GM19238 (cell line): ENCODE measurements around the gene KLF14.
"Not testable (repeated sequence)": the region's sequence is repeated elsewhere in the genome, so short reads cannot be mapped to it uniquely, and the experiment has no call there.

Experiments used
- DNase-seq: peaks from one replicate; pipeline ENCODE4 v3.0.0; 2011; ENCODE audit warnings: low spot score; ENCODE audit not compliant: insufficient read length

Gene KLF14

DNA sequence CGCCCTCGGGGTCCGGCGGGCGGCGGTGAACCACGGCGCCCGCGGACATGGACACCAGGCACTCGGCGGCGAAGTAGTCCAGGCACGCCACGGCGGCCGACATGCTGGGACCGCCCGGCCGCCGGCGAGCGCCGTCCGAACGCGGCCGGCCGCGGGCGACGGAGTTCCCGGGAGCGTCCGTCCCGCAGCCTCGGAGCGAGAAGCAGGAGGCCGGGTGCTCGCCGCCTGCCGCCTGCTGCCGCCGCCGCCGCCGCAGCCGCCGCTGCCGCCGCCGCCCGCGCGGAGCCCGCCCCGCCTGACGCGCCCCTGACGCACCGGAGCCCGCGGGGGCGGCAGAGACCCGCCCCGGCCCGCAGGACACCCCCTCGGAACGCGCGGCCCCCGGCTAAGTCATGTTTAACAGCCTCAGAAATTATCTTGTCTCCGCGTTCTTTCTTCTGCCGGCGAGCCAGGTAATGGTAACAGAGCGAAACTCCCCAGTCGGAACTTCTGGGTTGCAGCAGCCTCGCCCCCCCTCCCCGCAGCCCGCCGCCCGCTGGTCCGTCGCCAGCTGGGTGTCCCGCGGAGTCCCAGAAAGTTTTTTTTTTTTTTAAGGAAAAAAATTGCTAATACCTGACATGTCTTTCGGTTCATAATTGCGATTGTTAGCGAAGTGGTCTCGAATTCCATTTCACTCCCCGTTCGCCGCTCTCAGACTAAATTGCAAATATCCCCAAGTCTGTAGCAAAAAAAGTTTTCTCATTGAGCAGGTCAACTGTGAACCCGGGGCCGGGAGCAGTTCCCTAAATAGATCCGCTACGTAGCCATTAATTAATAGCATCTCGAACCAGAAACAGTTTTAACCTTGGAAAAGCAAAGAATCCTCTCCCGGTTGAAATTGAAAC, at the start of gene KLF14:
Gene KLF14 (minus strand): TSS at position 277 of the 884 bp plus-strand sequence. CDS start 174 bp downstream, at position 103.
- DNase-seq = peak; percentile 45

DNA sequence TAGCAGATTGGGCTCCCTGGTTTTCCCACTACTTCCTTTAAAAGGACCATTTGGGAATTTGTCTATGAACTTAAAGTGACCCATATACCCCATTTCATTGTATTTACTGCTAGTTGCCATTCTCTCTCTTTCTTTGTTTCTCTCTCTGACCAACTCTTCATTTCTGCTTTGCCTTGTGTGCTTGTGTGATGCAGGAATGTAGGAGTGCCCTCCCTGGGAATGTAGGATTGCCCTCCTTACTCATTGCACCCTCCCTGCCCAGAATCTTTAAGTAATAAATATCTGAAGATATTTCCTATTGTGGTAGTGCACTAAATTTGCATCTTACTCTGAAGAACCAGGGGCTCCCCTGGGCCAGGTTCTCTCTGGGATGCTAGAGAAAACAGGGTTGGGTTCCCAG, 47.3 kb upstream of the KLF14 start:
- DNase-seq = no peak

DNA sequence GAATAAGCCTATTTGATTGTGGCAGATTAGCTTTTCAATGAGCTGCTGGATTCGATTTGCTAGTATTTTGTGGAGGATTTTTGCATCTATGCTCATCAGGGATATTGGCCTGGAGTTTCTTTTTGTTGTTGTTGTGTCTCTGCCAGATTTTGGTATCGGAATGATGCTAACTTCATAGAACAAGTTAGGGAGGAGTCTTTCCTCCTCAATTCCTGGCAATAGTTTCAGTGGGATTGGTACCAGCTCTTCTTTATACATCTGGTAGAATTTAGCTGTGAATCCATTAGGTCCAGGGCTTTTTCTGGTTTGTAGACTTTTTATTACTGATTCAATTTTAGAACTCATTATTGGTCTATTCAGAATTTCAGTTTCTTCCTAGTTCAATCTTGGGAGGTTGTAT, 43.4 kb upstream of the KLF14 start:
- no peak for DNase-seq

DNA sequence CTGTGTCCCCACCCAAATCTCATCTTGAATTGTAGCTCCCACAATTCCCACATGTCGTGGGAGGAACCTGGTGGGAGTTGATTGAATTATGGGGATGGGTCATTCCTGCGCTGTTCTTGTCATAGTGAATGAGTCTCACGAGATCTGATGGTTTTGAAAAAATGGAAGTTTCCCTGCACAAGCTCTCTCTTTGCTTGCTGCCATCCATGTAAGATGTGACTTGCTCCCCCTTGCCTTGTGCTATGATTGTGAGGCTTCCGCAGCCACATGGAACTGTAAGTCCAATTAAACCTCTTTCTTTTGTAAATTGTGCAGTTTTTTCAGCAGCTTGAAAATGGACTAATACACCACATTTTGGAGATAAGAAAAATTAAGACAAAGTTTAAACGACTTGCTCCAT, 38.4 kb upstream of the KLF14 start:
- DNase-seq = not testable (repeated sequence)

DNA sequence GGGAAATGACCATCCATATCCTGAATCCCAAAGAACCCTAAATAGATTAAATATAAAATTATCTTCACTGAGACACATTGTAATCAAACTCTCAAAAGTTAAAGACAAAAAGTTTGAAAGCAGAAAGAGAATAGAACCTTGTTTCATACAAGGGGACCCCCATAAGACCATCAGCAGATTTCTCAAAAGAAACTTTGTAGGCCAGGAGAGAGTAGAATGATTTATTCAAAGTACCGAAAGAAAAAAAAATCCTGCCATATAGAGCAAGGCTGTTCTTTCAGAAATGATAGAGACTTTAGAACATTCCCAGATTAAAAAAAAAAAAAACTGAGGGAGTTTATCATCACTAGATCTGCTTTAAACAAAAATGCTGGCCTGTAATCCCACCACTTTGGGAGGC, 34.8 kb upstream of the KLF14 start:
- DNase-seq = no peak

DNA sequence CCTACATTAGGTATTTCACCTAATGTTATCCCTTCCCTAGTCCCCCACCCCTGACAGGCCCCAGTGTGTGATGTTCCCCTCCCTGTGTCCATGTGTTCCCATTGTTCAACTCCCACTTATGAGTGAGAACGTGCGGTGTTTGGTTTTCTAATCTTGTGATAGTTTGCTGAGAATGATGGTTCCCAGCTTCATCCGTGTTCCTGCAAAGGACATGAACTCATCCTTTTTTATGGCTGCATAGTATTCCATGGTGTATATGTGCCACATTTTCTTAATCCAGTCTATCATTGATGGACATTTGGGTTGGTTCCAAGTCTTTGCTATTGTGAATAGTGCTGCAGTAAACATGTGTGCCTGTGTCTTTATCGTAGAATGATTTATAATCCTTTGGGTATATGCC, 30.6 kb upstream of the KLF14 start:
- DNase-seq = not testable (repeated sequence)

DNA sequence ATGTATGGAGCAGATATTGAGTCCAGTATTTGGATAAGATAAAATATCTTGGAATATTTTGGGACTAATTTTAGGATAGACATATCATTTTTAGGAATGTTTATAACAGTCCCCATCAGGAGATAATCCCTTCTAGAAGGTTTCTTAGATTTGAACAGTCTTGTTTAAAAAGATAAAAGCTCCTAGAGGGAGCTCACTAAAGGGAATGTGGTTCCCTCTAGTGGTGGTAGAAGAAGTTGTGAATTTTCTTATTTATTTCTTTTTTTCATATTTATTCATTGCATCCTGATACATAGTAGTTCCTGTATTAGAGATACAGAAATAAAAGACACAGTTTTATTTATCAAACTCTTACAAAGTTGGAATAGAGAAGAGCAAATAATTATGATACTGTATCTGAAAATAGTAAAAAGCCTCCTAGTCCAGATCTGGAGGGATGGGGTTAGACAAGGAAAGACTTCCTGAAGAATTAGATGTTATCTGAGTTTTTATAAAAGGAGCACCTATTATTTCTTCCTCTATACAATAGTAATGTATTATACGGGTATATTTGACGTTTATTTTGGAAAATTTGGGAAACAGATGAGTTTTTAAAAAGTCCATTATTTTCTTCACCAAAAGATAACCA, 24.5 kb upstream of the KLF14 start:
- peak; percentile 19 for DNase-seq

DNA sequence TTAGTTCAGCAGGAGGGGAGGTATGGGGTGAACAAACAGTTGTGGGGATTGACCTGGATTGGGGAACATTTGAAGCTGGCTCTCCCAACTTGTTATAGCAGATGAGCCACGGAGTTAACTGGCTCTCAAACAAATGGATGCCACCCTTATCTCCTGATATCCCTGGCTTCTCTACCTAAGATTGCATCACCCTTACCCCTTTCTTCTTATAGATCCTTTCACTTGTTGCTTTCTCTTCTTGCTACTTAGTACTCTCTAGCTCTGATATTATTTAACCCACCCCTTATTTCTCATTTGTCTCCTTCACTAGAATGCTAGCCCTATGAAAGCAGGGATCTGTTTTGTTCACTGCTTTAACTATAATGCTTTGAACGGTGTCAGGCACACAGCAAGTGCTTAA, 22.3 kb upstream of the KLF14 start:
- DNase-seq = no peak

DNA sequence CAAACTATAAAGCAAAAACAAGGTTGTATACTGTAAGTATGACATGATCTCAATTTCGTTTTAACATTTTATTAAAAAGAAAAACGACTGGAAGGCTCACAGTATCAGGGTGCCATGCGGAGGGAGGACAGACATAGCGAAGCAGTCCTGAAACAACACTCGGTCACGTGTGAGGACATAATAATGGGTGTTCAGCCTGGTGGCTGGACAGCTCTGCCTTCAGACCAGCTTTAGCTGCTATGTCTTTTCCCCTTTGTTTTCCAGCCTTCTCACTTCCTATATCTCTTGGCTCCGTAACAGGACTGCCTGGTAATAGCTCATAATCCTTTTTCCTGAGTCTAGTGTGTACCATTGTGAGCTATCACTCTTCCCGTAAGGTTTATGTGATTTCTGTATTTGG, 18.4 kb upstream of the KLF14 start:
- no peak for DNase-seq

DNA sequence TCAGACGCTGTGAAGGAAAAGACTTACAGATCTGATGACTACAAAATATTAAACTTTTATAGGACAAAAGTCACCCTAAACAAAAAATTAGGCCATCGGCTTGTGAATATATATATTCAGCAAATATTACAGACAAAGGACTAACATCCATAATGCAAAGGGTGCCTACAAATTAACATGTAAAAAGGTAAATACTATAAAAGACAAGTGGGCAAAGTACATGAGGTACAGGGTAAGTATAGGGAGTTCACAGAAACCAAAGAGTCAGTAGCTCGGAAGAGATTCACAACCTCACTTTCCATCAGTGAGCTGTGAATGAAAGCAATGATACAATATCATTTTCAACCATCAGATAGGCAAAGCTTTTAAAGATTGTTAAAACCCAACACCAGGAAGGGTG, 16.7 kb upstream of the KLF14 start:
- DNase-seq = no peak

DNA sequence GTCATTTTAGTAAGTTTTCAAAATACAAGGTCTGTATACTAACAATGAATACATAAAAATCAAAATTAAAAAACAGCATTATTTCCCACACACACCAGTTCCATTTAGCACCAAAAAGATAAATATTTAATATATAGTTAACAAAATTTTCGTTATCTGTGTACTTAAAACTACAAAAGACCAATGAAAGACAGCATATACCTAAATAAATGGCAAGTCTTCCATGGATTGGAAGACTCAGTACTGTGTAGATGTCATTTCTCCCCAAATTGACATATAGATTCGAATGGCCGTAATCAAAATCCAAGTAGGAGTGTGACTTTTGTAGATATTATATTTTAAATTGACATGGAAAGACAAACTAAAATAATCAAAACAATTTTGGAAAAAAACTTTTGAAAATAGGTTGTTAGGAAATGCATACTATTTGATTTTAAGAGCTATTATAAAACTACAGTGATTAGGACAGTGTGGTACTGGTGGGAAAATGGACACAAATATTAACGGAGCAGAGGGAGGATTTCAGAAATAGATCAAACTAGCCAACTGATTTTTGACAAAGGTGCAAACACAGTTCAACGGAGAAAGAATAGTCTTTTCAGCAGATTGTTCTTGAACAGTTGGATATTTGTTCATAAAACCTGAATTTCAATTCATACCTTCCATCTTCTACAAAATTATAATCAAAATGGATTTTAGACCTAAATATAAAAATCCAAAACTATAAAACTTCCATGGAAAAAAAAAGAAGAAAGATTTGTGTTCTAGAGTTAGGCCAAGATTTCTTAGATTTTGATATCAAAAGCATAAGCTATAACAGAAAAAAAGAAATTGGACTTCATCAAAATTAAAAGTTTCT, 14.8 kb upstream of the KLF14 start:
- DNase-seq = no peak

DNA sequence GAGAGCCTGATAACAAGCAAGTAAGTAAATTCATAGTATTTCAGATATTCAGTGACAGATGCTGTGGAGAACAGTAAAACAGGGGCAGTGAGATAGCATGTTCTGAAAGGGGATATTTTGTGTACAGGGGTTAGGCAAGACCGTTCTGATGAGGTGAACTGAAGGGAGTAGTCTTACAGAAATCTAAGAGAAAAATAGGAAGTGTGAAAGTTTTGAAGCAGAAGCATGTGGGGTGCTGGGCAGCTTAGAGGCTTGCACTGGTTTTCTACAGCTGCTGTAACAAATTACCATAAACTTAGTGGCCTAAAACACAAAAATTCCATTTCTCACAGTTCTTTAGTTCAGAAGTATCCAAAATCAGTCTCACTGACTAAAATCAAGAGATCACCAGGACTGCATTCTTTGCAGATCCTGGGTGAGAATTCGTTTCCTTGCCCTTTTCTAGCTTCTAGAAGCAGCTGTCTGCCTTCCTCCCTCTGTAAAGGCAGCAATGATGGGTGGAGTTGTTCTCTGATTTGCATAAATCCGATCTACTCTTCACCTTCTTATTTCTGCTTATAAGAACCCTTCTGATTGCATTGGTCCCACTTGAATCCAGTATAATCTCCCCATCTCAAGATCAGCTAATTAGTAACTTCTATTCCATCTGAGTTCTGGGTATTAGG, 7.5 kb upstream of the KLF14 start:
- DNase-seq = no peak

DNA sequence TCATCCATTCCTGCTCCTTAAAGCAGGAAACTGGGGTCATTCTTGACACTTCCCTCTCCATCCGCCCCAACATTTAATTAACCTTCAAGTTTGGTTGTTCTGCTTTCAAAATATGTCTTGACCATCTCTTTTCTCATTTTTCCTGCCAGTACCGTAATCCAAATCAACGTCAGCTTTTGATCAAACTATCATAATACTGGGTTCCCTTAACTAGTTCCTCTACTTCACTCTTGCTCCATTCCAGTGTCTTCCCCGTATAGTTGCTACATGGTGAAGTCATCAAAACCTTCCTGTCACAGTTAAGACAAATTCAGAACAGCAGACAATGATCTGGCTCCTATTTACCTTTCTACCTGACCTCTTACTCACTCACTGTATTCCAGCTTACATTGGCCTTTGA, 6.6 kb upstream of the KLF14 start:
- DNase-seq = no peak

DNA sequence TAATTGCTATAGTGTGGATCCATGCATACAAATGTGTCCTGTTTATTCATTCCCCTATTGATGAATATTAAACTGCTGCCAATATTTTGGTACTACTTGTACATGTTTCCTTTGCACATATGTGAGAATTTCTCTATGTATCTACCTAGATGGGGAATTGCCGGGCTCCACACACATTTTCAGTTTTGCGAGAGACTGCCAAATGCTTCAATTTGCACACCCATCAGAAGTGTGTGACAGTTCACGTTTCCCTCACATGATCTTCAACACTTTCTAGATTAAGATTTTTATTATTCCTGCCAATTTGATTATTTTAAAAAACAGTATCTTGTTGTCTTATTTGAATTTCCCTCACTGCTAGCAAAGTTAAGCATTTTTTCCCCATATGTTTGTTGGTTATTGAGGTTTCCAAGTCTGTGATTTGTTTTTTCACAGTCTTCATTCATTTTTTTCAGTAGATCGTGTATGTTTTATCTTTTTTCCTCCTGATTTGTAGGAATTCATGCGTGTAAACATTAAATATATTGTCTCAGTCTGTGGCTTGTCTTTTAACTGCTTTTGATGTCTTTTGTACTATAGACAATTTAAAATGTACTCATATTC, 2.4 kb upstream of the KLF14 start:
- DNase-seq = no peak

DNA sequence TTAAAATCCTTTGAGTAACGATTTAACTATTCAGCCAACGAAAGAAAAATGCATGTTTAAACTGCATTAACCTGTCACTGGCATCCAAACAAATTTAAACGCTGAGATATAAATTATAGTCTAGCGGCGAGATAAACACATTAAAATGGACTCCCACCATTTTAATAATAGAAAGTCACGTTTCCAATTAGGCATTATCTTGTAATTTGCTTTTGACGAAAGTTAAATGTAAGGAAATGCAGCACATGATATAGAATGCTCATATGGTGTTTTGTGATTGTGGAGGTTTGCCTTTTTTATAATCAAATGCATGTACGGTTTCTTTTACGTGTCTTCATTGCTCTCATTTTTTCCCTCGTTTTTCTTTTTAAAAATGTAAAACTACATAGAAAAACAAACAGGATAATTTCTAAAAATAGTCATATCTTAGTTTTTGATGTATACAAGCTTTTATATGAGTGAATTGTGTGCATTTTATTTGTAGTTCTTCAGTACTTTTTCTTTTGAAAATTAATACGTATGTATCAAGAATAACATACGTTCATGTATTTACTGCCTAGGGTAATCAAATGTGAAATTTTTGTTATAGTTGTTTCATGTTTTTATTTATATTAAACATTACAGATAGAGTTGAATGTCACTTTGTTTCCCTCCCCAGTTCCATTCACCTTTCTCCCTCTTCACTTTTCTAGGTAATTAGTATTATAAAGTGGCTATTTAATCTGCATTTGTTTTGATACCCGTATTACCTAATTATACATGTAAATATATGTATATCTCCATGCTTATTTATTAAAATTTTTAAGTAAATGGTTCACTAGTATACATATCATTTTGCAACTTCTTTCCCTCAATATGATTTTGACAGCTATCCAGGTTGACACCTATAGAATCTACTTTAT, 1.1 kb upstream of the KLF14 start:
- no peak for DNase-seq

DNA sequence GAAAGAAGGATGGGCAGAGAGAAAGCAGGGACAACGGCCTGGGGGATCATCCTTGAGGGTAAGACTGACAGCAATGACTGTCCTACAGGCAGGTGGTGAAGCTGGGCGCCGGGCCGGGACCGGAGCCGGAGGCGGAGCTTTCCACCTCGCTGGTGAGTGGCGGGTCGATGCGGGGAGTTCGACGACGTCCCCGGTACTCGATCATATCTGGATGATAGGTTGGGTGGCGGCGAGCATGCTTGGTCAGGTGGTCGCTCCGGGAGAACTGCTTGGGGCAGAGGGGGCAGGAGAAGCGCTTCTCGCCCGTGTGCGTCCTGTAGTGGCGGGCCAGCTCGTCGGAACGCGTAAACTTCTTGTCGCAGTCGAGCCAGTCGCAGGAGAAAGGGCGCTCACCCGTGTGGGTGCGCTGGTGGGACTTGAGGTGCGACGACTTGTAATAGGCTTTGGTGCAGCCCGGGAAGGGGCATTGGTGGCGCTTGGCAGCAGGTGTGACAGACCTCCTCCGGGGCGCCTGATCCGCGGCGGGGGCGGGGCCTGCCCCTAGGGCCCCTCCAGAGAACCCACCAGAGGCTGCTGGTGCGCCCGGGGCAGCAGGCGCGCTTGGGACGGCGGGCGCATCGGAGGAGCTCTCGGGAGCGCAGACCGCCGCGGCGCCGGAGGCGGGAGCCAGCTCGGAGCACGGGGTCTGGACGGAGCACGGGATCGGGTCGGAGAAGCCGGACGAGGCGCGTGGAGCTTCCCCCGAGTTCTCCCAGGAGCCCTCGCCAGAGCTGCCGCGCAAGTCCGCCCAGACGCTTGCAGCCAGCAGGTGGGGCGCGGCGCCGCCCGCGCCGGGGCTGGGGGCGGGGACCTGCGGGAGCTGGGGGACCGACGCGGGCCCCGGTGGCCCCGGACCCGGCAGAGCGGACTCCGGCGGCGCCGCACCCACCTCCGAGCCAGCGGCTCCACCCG, 752 bp downstream of the KLF14 start:
- DNase-seq = peak; percentile 31

DNA sequence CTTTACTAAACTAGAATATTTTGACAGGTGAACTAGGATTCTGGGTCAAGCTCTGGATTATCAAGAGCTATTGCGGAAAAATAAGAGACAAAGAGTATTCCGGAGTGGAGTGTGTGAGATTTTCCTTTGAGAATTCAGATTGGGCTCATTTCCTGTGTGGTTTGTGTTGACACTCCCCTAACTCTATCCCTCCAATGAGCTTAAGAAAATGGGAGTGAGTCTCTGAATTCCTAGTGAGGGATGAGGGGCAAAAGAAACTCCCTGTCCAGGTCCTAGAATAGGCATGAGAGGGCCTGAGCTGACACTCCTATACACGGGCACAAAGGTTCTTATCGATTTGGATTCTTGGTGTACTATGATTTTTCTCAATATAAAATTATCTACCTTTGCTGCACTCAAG, 10.2 kb downstream of the KLF14 start:
- no peak for DNase-seq

DNA sequence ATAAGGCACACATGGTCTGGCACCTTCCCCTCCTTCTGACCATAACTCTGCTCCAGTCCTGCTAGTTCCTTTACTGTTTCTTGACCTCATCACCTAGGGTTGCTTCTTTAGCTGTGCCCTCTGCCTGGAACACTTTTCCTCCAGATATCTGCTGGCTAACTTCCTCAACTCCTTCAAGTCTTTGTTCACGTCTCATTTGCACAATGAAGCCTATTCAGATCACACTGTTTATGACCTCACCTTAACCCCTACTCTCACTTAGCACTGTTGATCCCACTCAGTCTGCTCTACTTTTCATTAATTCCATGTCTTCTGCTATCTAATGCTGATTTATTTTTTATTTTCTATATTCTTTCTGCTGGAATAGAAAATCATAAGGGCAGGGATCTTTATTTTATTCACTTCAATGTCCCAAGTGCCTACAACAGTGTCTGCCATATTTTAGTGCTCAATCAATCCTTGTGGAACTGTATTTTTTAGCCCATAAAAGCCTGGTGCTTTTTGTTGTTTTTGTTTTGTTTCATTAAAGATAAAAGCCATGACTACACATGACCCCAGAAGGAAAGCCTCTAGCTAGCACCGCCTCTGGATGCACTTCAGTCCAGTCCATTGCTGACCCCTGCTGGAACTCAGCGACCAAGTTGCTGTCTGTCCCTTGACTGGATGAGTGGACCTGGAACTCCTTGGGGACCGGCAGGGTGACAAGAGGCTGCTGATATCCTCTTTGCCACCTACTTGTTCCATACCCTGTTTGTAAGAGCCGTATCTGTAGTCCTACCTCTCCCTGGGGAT, 12.3 kb downstream of the KLF14 start:
- DNase-seq = no peak
